Body of pancreas (tissue), 4 donors: Measurements from ENCODE around the gene ZNF57. TPM values are rescaled to one million over a fixed set of nuclear protein-coding genes. Genes with fewer than 3 reads are reported as not detected.
"Not testable (repeated sequence)": the region's sequence is repeated elsewhere in the genome, so short reads cannot be mapped to it uniquely, and the experiment has no call there.

ENCODE experiments used
- ATAC-seq: fragments of 150-250 bp; one replicate; pipeline ENCODE4 v1.9.1; 2016
- DNase-seq, 4 donors: peaks; one replicate each; pipeline ENCODE4 v3.0.0-alpha.2; 2019
- H3K27ac ChIP-seq, 4 donors: fragments of 200-600 bp; sonication (generic); 1 replicate in 3 of 4; 2 replicates in 1 of 4; pipeline versions ENCODE4 v1.5.1 to v1.6.1; 2016 to 2019; ENCODE audit warnings: mild to moderate bottlenecking in 1 of 4, mixed read lengths in 1 of 4, moderate library complexity in 1 of 4
- H3K27me3 ChIP-seq, 2 donors: fragments of 200-600 bp; sonication (generic); one replicate each; pipeline ENCODE4 v1.6.0; 2016; ENCODE audit warnings: mild to moderate bottlenecking in 1 of 2
- H3K36me3 ChIP-seq, 2 donors: fragments of 200-600 bp; sonication (generic); replicated peaks in 1 of 2; 2 replicates each; pipeline ENCODE4 v1.5.1; 2016; ENCODE audit warnings: low read depth in 2 of 2; ENCODE audit not compliant: insufficient read depth in 1 of 2
- H3K4me1 ChIP-seq: fragments of 200-600 bp; sonication (generic); one replicate; pipeline ENCODE4 v1.6.0; 2016
- H3K4me3 ChIP-seq, 2 donors: fragments of 200-600 bp; sonication (generic); 1 replicate in 1 of 2; 2 replicates in 1 of 2; pipeline ENCODE4 v1.5.1; 2016 to 2019
- H3K9me3 ChIP-seq, 3 donors: fragments of 200-600 bp; sonication (generic); 1 replicate in 2 of 3; 2 replicates in 1 of 3; pipeline ENCODE4 v1.5.1; 2016
- CTCF ChIP-seq, 7 experiments: fragments of 450-650 bp in 4 of 7; fragments of 200-600 bp in 3 of 7; sonication (generic) in 3 of 7; IDR thresholded peaks; one replicate each; pipeline ENCODE4 v1.5.1; 2016 to 2019; ENCODE audit warnings: antibody characterized with exemption in 7 of 7
- POLR2A ChIP-seq, 3 donors: fragments of 450-650 bp; IDR thresholded peaks; one replicate each; pipeline ENCODE4 v1.6.1; 2016; ENCODE audit warnings: antibody characterized with exemption in 3 of 3, mild to moderate bottlenecking in 2 of 3
- WGBS, 2 donors: methylation state at CpG; one replicate each; pipeline ENCODE4 v1.1.5; 2017; 5-methylcytosine and 5-hydroxymethylcytosine counted together
- intact Hi-C: fragments of 100-400 bp; cut with DNase I; formaldehyde crosslinking; loops from one replicate; pipeline ENCODE4 v1.15.1; 2023
- total RNA-seq, 2 donors: library from RNA; depleted of rRNA; stranded (reverse); fragments of >200 nt; gene quantifications; one replicate each; pipeline ENCODE4 v1.1.0, GENCODE V29; 2016

Gene ZNF57
- total RNA-seq, 2 donors from 2014 or later, result 0.33 to 2.3 TPM

- no peak for DNase-seq
- intact Hi-C loops, result no loop called here
- Histone ChIP-seq H3K27me3 (no peaks in the 10 kb centered on the region), H3K4me3 (no peak overlapping the region), H3K9me3 (no peaks in the 10 kb centered on the region), H3K4me1 (no peaks in the 10 kb centered on the region), H3K36me3 (no peaks in the 10 kb centered on the region), H3K27ac (no peak overlapping the region)
- ATAC-seq, result no peak
- 74 to 84% methylated on average over 7 to 8 of the region's 8 CpGs for WGBS, 2 donors
- TF ChIP-seq POLR2A (IDR thresholded peaks at IDR 0.05) (no peak), CTCF (IDR thresholded peaks at IDR 0.05) (no peak)
Measured at GRCh38 chr19:2866495-2867024, 34.2 kb upstream of the ZNF57 start.

- Histone ChIP-seq H3K27me3 (no peaks in the 10 kb centered on the region), H3K9me3 (no peaks in the 10 kb centered on the region), H3K27ac (no peak within 1 kb of the TSS), H3K4me1 (no peaks in the 10 kb centered on the region), H3K36me3 (no peaks in the 10 kb centered on the region), H3K4me3 (no peak within 1 kb of the TSS)
- intact Hi-C loops, result no loop called here
- peak in 1 of 4 donors; percentile 17 for DNase-seq
- 78 to 82% methylated on average over 27 to 36 of the region's 36 CpGs for WGBS, 2 donors
- no peak for ATAC-seq
- TF ChIP-seq CTCF (IDR thresholded peaks at IDR 0.05) (no peak), POLR2A (IDR thresholded peaks at IDR 0.05) (no peak)
Measured at GRCh38 chr19:2867025-2867991, 33.4 kb upstream of the ZNF57 start, which contains the start of gene ZNF556. ZNF556 (plus strand) TSS chr19:2867335; CDS start chr19:2867422, 87 bp downstream.

GRCh38 chr19:2869618-2870017, 31.1 kb upstream of the ZNF57 start:
- intact Hi-C loops, result loop anchor here (10.0 kb wide), 1 partner anchor 215 kb away; no protein-coding TSS in a partner anchor
- Histone ChIP-seq H3K27ac (no peak overlapping the region), H3K36me3 (no peaks in the 10 kb centered on the region), H3K4me1 (no peaks in the 10 kb centered on the region), H3K4me3 (no peak overlapping the region), H3K9me3 (no peaks in the 10 kb centered on the region), H3K27me3 (no peaks in the 10 kb centered on the region)
- ATAC-seq, result no peak
- 79 to 89% methylated on average over 7 to 10 of the region's 10 CpGs for WGBS, 2 donors
- no peak for DNase-seq
- TF ChIP-seq POLR2A (IDR thresholded peaks at IDR 0.05) (no peak), CTCF (IDR thresholded peaks at IDR 0.05) (no peak)

- not testable (repeated sequence) for H3K9me3 ChIP-seq, H3K4me3 ChIP-seq, ATAC-seq, H3K27ac ChIP-seq, H3K27me3 ChIP-seq, H3K36me3 ChIP-seq, H3K4me1 ChIP-seq
- peak in 1 of 4 donors; percentile 48 for DNase-seq
- WGBS, 2 donors, result 17 to 30% methylated on average over 2 of the region's 11 CpGs
- TF ChIP-seq CTCF (IDR thresholded peaks at IDR 0.05), result peak in 5 of 7 experiments; percentile 16 to 56 (median 25)
- intact Hi-C loops, result loop anchor here (10.0 kb wide), 1 partner anchor 217 kb away; no protein-coding TSS in a partner anchor
Measured at GRCh38 chr19:2872175-2872574, 28.6 kb upstream of the ZNF57 start.
